ENCODE results near the gene CELF5. TPM values are rescaled to one million over a fixed set of nuclear protein-coding genes. Genes with fewer than 3 reads are reported as not detected.
"Not testable (repeated sequence)": the region's sequence is repeated elsewhere in the genome, so short reads cannot be mapped to it uniquely, and the experiment has no call there.

CELF5 gene
- total and polyA plus RNA-seq, 3 experiments from 2014 or later, result 0.11 to 0.24 TPM; not detected in 1

DNA sequence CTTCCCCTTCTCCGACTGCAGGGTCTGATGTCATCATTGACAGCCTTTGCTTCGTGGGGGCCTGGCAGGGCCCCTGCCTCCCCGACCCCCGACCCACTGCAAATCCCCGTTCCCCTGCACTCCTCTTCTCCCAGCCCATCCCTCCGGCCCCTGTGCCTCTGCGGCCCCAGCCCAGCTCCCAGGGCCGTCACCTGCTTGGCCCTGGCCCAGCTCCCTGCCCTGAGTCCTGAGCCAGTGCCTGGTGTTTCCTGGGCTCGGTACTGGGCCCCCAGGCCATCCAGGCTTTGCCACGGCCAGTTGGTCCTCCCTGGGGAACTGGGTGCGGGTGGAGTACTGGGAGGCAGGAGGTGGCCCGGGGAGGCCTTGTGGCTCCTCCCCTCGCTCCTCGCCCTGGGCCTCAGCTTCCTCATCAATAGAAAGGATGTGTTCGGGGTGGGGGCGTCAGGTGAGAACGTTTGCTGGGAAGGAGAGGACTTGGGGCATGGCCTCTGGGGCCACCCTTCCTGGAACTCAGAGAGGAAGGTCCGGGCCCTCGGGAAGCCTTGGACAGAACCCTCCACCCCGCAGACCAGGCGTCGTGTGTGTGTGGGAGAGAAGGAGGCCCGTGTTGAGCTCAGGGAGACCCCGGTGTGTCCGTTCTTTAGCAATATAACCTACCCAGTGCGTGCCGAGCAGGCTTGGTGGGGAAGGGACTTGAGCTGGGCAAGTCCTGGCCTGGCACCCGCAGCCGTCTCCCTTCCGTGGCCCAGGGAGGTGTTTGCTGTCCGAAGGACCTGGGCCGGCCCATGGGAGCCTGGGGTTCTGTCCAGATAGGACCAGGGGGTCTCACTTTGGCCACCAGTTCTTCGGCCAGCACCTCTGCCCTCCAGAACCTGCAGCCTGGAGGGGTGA, 15.9 kb upstream of the CELF5 start:
- Mint-ChIP-seq H3K9me3 (no peaks in the 10 kb centered on the region), H3K27ac (no peak overlapping the region), H3K4me3 (no peak overlapping the region), H3K4me1 (peaks cover 0 to 2% (median 0%) of the 10 kb centered on the region in 3 donors), H3K36me3 (peaks cover 0 to 35% (median 0%) of the 10 kb centered on the region in 3 donors), H3K27me3 (peaks cover 0 to 3% of the 10 kb centered on the region in 2 donors)
- Histone ChIP-seq H3K9me3 (ENCODE audit: low read length) (no peaks in the 10 kb centered on the region), H3K36me3 (ENCODE audit: insufficient read depth, low read length) (no peaks in the 10 kb centered on the region), H3K27ac (ENCODE audit: low read depth, low read length) (no peak overlapping the region), H3K4me1 (ENCODE audit: insufficient read depth, low read length) (no peaks in the 10 kb centered on the region), H3K27me3 (ENCODE audit: insufficient read depth, low read length, poor library complexity, severe bottlenecking) (no peaks in the 10 kb centered on the region), H3K4me3 (ENCODE audit: low read length) (no peak overlapping the region)
- no peak for DNase-seq
- ChIA-PET POLR2A (no interaction called here), CTCF (no interaction called here)

DNA sequence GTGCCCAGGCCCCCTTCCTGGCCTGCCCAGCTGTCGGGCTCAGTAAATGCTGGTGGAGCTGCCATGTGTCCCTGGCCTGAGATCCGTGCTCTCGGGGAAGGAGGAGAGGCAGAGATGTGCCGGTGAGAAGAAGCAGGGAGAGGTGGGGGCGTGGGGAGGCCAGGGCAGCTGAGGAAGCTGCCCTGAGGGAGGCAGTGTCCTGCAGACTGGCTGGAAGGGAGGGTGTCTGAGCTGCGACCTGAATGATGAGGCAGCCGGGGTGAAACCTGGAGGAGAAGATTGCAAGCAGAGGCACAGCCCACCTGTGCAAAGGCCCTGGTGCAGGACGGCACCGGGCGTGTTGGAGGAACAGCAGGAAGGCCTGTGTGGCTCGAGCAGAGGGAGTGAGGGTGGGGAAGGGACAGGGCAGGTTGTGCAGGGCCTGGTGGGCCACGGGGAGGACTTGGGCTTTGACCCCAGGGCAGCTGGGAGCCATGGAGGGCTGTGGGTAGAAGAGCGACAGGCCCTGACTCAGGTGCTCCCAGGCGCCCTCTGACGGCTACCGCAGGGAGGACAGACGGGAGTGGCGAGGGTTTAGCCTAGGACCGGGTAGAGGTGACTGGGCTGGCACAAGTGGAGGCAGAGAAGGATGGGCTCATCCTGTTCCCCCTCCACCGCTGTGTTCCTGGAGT, 14.0 kb upstream of the CELF5 start:
- Histone ChIP-seq H3K4me3 (ENCODE audit: low read length) (no peak overlapping the region), H3K27ac (ENCODE audit: low read depth, low read length) (no peak overlapping the region), H3K36me3 (ENCODE audit: insufficient read depth, low read length) (no peaks in the 10 kb centered on the region), H3K9me3 (ENCODE audit: low read length) (no peaks in the 10 kb centered on the region), H3K27me3 (ENCODE audit: insufficient read depth, low read length, poor library complexity, severe bottlenecking) (no peaks in the 10 kb centered on the region), H3K4me1 (ENCODE audit: insufficient read depth, low read length) (no peaks in the 10 kb centered on the region)
- peaks cover 0 to 24% (median 0%) of the 10 kb centered on the region in 3 donors for H3K36me3 Mint-ChIP-seq
- peak overlapping the region in 1 of 8 donors; percentile 77 for H3K27ac Mint-ChIP-seq
- ChIA-PET POLR2A (no interaction called here), CTCF (interaction anchor here (0.7 to 1.4 kb wide), 3 partner anchors 27 to 260 kb away, joined by 3 read pairs; no protein-coding TSS in a partner anchor)
- peaks cover 0 to 2% (median 0%) of the 10 kb centered on the region in 3 donors for H3K4me1 Mint-ChIP-seq
- no peaks in the 10 kb centered on the region for H3K9me3 Mint-ChIP-seq
- H3K4me3 Mint-ChIP-seq, result no peak overlapping the region
- DNase-seq, result peak; percentile 36 to 71 (median 49)
- H3K27me3 Mint-ChIP-seq, result peaks cover 0 to 3% of the 10 kb centered on the region in 2 donors

DNA sequence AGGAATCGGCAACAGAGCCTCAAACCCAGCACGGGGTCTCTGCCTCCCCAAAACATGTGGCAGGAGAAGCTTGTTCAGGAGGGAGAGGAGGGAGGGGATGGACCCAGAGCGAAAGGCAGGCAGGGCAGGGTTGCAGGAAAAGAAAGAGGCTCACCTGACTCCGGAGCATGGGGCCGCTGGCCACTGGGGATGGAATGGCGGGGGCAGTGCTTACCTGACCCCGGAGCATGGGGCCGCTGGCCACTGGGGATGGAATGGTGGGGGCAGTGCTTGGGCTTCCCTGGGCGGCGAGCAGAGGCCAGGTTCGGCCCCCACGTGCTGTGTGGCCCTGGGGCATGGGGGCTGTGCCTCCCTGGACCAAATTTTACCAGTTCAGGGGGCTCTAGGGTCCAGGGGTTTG, 13.3 kb upstream of the CELF5 start:
- H3K27me3 ChIP-seq (ENCODE audit: insufficient read depth, low read length, poor library complexity, severe bottlenecking), result no peaks in the 10 kb centered on the region
- CTCF ChIA-PET, result no interaction called here
- no peaks in the 10 kb centered on the region for H3K9me3 ChIP-seq (ENCODE audit: low read length)
- H3K36me3 ChIP-seq (ENCODE audit: insufficient read depth, low read length), result no peaks in the 10 kb centered on the region
- H3K4me3 Mint-ChIP-seq, result no peak overlapping the region
- DNase-seq, result peak in 1 of 5 donors; percentile 43
- POLR2A ChIA-PET, result interaction anchor here (1.3 kb wide), 1 partner anchor 13 kb away, joined by 6 read pairs; the partner anchor contains the start of gene CELF5
- H3K9me3 Mint-ChIP-seq, result no peaks in the 10 kb centered on the region
- peaks cover 0 to 2% (median 0%) of the 10 kb centered on the region in 3 donors for H3K4me1 Mint-ChIP-seq
- peaks cover 0 to 3% of the 10 kb centered on the region in 2 donors for H3K27me3 Mint-ChIP-seq
- no peak overlapping the region for H3K27ac ChIP-seq (ENCODE audit: low read depth, low read length)
- H3K27ac Mint-ChIP-seq, result no peak overlapping the region
- peaks cover 0 to 20% (median 0%) of the 10 kb centered on the region in 3 donors for H3K36me3 Mint-ChIP-seq
- H3K4me3 ChIP-seq (ENCODE audit: low read length), result no peak overlapping the region
- no peaks in the 10 kb centered on the region for H3K4me1 ChIP-seq (ENCODE audit: insufficient read depth, low read length)

DNA sequence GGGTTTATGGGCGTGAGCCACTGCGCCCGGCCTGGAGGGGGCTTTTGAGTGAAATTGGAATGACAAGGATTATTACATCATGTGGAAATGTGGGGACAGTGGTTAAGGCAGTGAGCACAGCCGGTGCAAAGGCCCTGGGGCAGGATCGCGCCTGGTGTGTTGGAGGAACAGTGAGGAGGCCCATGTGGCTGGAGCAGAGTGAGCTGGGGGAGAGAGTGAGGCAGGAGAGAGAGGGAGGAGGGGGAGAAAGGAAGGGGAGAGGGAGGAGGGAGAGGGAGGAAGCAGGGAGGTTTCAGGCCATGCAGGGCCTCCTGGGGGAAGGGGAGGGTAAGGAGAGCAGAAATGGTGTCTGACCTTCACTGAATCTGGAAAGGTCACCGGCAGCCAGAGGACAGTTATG, 11.3 kb upstream of the CELF5 start:
- Histone ChIP-seq H3K27ac (ENCODE audit: low read depth, low read length) (no peak overlapping the region), H3K36me3 (ENCODE audit: insufficient read depth, low read length) (no peaks in the 10 kb centered on the region), H3K27me3 (ENCODE audit: insufficient read depth, low read length, poor library complexity, severe bottlenecking) (no peaks in the 10 kb centered on the region), H3K4me3 (ENCODE audit: low read length) (no peak overlapping the region), H3K4me1 (ENCODE audit: insufficient read depth, low read length) (no peaks in the 10 kb centered on the region), H3K9me3 (ENCODE audit: low read length) (no peaks in the 10 kb centered on the region)
- ChIA-PET CTCF (no interaction called here), POLR2A (no interaction called here)
- H3K27me3 Mint-ChIP-seq, result peaks cover 0 to 5% of the 10 kb centered on the region in 2 donors
- no peaks in the 10 kb centered on the region for H3K9me3 Mint-ChIP-seq
- peaks cover 0 to 2% (median 0%) of the 10 kb centered on the region in 3 donors for H3K4me1 Mint-ChIP-seq
- no peak for DNase-seq
- H3K27ac Mint-ChIP-seq, result no peak overlapping the region
- peaks cover 0 to 10% (median 0%) of the 10 kb centered on the region in 3 donors for H3K36me3 Mint-ChIP-seq
- no peak overlapping the region for H3K4me3 Mint-ChIP-seq

DNA sequence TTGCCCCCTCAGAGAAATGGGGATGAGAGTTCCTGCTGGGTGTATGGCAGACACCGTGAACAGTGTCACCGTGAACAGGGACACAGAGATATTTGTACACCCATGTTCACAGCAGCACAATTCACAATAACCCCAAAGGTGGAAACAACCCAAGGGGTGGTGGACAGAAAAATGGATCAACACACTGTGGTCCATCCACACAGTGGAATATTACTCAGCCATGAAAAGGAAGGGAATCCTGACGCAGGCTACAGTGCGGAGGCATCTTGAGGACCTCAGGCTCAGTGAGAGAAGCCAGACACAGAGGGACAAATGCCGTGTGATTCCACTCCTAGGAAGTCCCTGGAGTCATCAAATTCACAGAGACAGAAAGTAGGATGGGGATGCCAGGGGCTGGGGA, 7.6 kb upstream of the CELF5 start:
- Histone ChIP-seq H3K4me1 (ENCODE audit: insufficient read depth, low read length) (no peaks in the 10 kb centered on the region), H3K9me3 (ENCODE audit: low read length) (no peaks in the 10 kb centered on the region), H3K36me3 (ENCODE audit: insufficient read depth, low read length) (no peaks in the 10 kb centered on the region), H3K4me3 (ENCODE audit: low read length) (no peak overlapping the region), H3K27me3 (ENCODE audit: insufficient read depth, low read length, poor library complexity, severe bottlenecking) (no peaks in the 10 kb centered on the region), H3K27ac (ENCODE audit: low read depth, low read length) (no peak overlapping the region)
- ChIA-PET CTCF (no interaction called here), POLR2A (no interaction called here)
- DNase-seq, result no peak
- no peaks in the 10 kb centered on the region for H3K36me3 Mint-ChIP-seq
- H3K9me3 Mint-ChIP-seq, result no peaks in the 10 kb centered on the region
- peaks cover 0 to 3% of the 10 kb centered on the region in 2 donors for H3K27me3 Mint-ChIP-seq
- no peak overlapping the region for H3K27ac Mint-ChIP-seq
- no peaks in the 10 kb centered on the region for H3K4me1 Mint-ChIP-seq
- no peak overlapping the region for H3K4me3 Mint-ChIP-seq

DNA sequence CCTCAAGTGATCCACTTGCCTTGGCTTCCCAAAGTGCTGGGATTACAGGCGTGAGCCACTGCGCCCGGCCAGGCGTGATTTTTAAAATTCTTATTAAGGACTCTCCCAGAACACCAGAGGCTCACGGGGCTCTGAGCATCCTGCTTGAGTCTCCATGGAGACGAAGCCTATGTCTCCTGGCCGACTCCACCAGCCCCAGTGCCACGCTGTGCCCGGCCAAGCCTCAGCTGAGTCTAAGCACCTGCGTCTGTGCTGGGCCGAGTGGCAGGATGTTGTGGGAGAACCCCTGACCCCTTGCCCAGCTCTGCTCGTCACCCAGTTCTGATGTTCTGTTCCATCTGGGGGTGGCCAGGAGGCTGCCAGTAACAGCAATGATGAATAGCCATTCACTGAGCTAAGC, 3.9 kb upstream of the CELF5 start:
- CTCF ChIA-PET, result interaction anchor here (0.7 kb wide), 1 partner anchor 13 kb away, joined by 3 read pairs; no protein-coding TSS in a partner anchor

DNA sequence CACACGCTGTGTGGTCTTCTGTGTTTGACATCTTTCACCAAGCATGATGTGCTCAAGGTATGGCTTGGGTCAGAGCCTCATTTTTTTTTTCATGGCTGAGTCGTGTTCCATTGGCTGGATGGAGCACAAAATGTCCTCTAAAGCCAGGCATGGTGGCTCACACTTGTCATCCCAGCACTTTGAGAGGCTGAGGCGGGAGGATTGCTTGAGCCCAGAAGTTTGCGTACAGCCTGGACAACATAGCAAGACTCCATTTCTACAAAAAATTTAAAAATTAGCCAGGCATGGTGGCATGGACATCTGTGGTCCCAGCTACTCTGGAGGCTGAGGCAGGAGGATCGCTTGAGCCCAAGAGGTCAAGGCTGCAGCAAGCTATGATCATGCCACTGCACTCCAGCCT, 2.9 kb upstream of the CELF5 start:
- DNase-seq; H3K9me3 Mint-ChIP-seq; H3K4me1 ChIP-seq (ENCODE audit: insufficient read depth, low read length); H3K27ac Mint-ChIP-seq; H3K4me1 Mint-ChIP-seq; H3K4me3 ChIP-seq (ENCODE audit: low read length); H3K4me3 Mint-ChIP-seq; H3K36me3 Mint-ChIP-seq; POLR2A ChIA-PET; H3K27ac ChIP-seq (ENCODE audit: low read depth, low read length); CTCF ChIA-PET; H3K9me3 ChIP-seq (ENCODE audit: low read length); H3K36me3 ChIP-seq (ENCODE audit: insufficient read depth, low read length): not testable (repeated sequence)
- peaks cover 8 to 14% of the 10 kb centered on the region in 2 donors for H3K27me3 Mint-ChIP-seq
- H3K27me3 ChIP-seq (ENCODE audit: insufficient read depth, low read length, poor library complexity, severe bottlenecking), result peaks cover 11% of the 10 kb centered on the region

More for the DNA sequence above, 3.9 kb upstream of the CELF5 start:
- Mint-ChIP-seq H3K36me3 (no peaks in the 10 kb centered on the region), H3K27me3 (peaks cover 3 to 7% of the 10 kb centered on the region in 2 donors), H3K4me3 (no peak overlapping the region), H3K4me1 (no peaks in the 10 kb centered on the region), H3K9me3 (no peaks in the 10 kb centered on the region), H3K27ac (no peak overlapping the region)
- H3K4me3 ChIP-seq (ENCODE audit: low read length), result no peak overlapping the region
- H3K27me3 ChIP-seq (ENCODE audit: insufficient read depth, low read length, poor library complexity, severe bottlenecking), result peaks cover 5% of the 10 kb centered on the region
- no peaks in the 10 kb centered on the region for H3K4me1 ChIP-seq (ENCODE audit: insufficient read depth, low read length)
- POLR2A ChIA-PET, result no interaction called here
- no peaks in the 10 kb centered on the region for H3K36me3 ChIP-seq (ENCODE audit: insufficient read depth, low read length)
- H3K27ac ChIP-seq (ENCODE audit: low read depth, low read length), result no peak overlapping the region
- H3K9me3 ChIP-seq (ENCODE audit: low read length), result no peaks in the 10 kb centered on the region
- no peak for DNase-seq

DNA sequence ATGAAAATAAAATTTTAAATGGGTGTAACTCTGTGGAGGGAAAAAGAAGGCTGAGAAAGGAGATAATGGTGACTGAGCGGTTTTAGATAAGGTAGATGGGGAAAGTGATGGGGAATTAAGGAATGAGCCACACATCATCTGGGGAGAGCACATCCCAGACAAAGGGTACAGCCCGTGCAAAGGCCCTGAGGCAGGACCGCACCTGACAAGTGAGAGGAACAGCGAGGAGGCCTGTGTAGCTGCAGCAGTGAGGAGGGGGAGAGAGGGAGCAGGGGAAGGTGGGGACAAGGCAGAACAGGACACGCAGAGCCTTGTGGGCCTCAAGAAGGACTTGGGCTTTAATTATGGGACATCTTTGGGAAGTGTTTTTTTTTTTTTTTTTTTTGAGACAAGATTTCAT, 1.8 kb upstream of the CELF5 start:
- Mint-ChIP-seq H3K27ac (no peak overlapping the region), H3K4me1 (no peaks in the 10 kb centered on the region), H3K4me3 (peak overlapping the region in 1 of 7 donors; percentile 8), H3K36me3 (no peaks in the 10 kb centered on the region), H3K9me3 (no peaks in the 10 kb centered on the region), H3K27me3 (peaks cover 12 to 22% of the 10 kb centered on the region in 2 donors)
- H3K27me3 ChIP-seq (ENCODE audit: insufficient read depth, low read length, poor library complexity, severe bottlenecking), result peaks cover 16% of the 10 kb centered on the region
- H3K27ac ChIP-seq (ENCODE audit: low read depth, low read length), result no peak overlapping the region
- H3K4me1 ChIP-seq (ENCODE audit: insufficient read depth, low read length), result no peaks in the 10 kb centered on the region
- H3K36me3 ChIP-seq (ENCODE audit: insufficient read depth, low read length), result no peaks in the 10 kb centered on the region
- ChIA-PET CTCF (no interaction called here), POLR2A (interaction anchor here (0.6 kb wide), 1 partner anchor 11 kb away, joined by 3 read pairs; no protein-coding TSS in a partner anchor)
- DNase-seq, result no peak
- no peak overlapping the region for H3K4me3 ChIP-seq (ENCODE audit: low read length)
- H3K9me3 ChIP-seq (ENCODE audit: low read length), result no peaks in the 10 kb centered on the region
